NCI-H510A (cell line): ENCODE measurements around the gene CDK1.
A peak's percentile ranks its signal among the peaks of the same experiment; 100 is the strongest.

ENCODE experiments used
- DNase-seq: peaks from one replicate; lab custom pipeline; 2025; lab: John Stamatoyannopoulos, UW

CDK1 gene

DNA sequence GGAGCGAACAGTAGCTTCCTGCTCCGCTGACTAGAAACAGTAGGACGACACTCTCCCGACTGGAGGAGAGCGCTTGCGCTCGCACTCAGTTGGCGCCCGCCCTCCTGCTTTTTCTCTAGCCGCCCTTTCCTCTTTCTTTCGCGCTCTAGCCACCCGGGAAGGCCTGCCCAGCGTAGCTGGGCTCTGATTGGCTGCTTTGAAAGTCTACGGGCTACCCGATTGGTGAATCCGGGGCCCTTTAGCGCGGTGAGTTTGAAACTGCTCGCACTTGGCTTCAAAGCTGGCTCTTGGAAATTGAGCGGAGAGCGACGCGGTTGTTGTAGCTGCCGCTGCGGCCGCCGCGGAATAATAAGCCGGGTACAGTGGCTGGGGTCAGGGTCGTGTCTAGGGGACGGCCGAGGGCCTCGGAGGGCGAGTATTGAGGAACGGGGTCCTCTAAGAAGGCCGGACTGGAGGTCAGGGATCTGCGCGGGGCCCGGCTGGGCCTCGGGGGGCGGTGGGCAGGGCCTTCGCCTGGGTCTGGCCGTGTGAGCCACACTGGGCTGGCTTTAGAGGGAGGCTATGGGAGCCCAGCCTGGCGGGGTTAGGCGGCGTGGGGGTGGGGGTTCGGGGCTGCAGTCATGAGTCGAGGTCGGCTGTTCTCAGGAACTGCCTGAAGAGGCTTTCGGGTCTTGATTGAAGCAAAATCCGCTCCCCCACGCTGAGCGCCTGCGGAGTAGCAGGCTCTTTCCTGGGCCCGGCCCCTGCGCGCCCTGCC lies at the start of gene CDK1:
CDK1 (plus strand) TSS at position 265 of the 757 bp plus-strand sequence. CDS start 1,688 bp downstream, outside the sequence.
- peak; percentile 89 for DNase-seq

DNA sequence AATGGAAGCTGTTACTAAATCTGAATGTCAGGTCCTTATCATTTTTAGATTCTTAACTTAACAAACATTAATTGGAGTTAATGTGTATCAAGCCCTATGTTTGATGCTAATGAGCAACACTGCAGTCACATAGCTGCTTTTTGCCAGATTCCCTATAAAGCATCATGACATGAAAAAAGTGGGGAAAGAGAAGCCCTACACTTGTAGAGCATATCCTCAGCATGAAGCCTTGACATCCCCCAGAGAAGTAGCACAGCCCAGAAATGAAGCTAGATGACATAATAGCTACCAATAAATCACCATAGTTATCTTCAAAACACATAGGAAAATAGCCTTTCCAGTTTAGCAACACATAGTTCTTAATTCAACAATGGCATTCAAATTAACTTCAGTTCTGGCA lies 49.2 kb upstream of the CDK1 start:
- no peak for DNase-seq

DNA sequence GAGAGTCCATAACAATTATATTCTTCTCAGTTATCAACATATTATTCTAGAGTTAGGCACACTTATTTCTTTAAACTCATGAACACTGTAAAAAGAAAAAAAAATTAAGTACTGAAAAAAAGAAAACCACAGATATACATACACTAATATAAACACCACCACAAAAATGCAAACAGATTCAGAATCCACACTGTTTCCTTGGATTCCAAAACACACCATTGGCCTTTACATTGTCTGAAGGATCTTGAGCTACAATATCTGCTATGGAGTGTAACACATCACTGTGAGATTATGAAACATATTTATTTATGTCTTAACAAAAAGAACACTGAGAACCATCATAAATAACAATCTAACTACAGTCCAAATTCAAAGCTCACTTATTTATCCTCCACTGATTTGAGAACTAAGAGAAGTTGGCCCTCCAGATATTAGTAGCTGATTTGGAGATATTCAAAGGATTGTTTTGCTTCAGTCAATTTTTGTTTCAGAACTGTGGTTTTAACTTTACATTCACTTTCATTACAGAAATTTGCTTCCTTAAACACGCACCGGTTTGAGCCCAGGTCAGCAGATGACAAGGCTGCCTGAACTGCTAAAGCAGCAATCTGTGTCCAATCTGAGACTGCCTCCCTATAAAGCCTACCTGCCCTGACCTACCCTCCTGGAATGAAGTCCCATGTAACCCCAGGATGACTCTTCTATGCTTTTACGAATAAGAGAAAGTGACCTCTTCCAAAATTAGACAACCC lies 47.0 kb upstream of the CDK1 start:
- no peak for DNase-seq

DNA sequence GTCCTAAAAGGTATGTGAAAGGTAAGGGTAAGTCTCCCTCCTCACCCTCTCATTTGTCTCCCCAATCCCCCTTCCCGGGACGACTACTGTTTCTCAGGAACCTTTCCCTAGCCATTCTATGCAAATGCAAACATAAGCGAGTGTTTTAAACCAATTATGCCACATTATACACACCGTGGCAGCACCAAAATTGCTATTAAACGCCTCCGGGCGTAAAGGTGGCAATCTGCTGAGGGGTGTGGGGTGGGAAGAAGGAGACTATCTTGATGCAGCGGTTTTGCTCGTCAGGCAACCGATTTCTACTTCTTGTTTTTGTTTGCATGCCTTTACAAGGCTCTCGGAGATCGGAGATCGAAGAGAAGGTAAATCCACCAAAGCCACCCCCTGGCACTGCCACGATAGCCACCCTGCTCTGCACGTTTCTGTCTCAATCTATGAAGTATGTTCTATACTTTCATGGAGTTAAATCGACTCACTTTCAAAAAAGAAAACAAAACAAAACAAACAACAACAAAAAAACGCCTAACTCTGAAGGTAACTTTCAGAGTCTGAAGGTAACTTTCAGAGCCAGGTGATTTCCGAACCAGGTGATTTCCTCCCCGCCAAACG lies 46.0 kb upstream of the CDK1 start:
- DNase-seq: no peak

DNA sequence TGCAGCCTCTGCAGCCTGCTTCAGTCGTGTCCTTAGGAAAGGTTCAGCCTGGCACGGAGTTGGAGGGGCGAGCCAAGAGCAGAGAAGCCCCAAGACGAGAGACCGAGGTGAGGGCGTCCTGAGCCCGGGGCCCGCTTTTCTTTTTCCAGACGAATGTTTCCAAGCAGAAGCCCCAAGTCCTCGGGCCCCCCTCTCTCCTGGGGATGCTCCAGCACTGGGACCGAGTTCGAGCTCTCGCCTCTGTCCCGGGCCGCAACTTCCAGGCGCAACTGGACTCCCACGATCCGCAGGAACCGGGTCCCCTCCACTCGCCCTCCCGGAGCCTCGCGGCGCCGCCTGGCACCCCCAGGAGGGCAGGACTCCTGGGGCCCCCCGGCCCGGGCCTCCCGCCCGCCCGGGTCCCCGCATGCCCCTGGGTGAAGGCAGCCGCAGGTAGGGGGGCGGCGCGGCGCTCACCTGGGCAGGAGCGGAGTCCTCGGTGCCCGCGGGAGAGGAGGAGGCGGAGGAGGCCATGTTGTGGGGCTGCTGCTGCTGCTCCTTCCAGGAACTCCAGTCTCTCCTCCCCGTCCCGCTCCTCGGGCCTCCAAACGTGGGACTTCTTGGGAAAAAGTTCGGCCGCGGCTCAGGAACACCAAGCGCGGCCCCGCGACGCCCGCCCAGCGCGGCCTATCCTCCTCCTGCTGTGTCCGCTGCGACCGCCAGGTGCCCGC lies 45.3 kb upstream of the CDK1 start:
- DNase-seq: no peak

DNA sequence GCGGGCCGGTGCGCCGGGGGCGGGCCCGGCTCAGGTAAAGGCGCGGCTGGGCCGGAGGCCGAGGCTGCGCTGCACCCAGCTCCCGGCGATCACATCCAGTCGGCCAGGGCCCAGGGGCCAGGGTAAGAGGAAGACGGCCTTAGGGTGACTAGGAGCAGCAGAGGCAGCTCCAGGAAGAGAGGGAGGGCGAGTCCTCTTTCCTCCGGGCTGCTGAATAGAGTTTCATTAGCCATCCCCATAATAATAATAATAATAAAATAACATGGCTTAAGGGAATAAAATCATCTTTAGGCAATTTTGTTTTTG lies 44.8 kb upstream of the CDK1 start:
- peak; percentile 54 for DNase-seq

DNA sequence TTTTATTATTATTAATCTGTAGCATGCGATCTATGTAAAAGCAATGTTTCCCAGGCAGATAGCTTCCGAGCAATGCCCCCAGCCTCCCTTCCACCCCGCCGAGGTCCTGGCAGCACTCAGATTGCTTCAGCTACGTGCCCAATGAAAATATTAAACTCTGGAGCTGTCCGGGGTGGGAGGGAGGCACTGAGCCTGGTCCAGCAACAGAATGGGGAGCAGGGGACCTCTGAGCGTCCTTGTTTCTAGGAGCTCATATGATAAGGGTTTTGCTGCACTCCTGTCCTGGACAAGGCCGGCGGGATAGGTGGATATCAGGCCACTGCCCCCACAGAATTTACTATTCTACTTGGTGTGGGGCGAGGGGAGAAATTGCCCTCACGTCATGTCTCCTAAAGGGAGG lies 44.5 kb upstream of the CDK1 start:
- no peak for DNase-seq

DNA sequence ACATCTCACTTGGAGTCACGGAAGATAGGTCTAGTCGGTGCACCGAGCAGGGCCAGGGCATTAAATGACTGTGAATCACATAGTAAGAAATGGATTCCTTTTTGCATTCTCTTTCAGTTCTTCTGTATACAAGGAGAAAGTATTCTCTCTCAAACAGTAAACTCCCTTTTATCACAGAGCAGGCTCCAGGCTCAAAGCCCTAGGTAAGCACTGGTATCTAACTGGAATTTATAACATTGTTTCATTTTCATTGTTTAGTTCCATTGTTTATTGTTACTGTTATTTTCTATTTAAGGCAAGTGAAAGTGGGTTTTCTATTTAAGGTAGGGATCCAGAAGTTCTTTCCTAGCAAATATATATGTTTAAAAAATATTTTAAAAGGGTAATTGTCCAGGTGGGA lies 44.1 kb upstream of the CDK1 start:
- DNase-seq: no peak

DNA sequence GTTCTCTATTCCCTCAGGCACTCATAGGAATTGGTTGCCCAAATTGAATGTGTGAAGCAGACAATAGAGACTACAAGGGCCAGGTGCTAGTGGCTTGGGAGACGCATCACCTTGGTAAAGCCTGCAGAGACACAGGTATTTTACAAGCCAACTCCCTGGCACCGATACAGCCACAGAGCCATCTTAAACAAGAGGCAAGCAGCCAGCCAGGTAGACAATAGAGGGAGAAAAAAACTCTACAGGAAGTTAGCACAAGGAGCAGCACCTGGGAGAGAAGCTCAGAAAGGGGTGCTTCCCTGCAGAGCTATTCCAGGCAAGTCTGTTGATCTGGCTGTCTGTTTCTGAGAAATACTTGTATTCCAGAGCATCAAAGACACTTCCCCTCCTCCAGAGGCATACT lies 43.0 kb upstream of the CDK1 start:
- peak; percentile 12 for DNase-seq

DNA sequence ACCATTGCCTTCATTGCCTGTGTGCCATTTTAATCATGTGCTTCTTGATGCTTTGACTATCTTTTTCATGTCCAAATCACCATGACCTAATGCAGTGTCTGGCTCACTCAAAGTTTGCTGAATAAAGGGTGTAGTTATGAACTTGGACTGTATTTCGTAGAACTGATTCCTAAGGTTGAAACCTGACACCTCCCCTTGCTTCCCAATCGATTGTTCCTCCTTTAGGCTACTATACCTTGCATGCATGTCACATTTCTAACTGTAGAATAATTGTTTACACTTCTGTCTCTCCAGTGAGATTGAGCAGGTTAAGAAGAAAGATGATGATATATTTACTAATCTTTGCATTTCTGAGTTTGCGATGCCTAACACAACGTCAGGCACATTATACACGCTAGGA lies 41.0 kb upstream of the CDK1 start:
- DNase-seq: no peak

DNA sequence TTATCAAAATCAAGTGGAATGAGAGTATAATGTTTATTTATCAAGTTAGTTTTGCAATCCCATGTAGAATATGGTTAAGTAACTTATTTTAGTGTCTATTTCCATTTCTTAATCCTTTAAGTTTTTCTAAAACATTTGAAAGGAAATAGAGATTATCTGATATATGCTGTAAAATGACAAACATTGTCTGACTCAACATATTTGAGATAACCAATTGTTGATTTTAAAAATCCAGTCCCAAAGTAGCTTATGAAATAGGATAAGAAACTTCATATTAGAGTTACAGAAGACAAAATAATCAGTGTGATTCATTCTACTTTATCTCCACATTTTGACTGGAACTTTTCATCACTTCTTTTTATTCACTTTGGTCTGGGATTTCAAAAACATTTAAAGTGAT lies 38.7 kb upstream of the CDK1 start:
- DNase-seq: no peak

DNA sequence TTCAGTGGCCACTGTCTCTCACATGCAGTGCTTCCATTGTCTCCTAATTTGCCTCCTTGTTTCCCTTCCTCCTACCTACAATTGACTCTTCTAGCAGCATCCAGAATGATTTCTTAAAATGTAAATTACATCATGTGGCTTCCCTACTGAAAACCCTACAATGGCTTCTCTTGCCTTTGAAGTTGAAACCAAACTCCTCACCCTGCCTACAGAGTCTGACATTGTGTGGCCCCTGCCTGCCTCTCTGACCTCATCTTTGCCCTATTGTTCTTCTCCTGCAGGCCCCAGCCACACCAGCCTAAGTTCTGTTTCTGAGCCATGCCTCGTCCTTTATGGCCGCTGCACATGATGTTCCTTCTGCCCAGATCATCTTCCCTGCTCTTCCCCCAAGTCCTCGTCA lies 35.8 kb upstream of the CDK1 start:
- DNase-seq: no peak

DNA sequence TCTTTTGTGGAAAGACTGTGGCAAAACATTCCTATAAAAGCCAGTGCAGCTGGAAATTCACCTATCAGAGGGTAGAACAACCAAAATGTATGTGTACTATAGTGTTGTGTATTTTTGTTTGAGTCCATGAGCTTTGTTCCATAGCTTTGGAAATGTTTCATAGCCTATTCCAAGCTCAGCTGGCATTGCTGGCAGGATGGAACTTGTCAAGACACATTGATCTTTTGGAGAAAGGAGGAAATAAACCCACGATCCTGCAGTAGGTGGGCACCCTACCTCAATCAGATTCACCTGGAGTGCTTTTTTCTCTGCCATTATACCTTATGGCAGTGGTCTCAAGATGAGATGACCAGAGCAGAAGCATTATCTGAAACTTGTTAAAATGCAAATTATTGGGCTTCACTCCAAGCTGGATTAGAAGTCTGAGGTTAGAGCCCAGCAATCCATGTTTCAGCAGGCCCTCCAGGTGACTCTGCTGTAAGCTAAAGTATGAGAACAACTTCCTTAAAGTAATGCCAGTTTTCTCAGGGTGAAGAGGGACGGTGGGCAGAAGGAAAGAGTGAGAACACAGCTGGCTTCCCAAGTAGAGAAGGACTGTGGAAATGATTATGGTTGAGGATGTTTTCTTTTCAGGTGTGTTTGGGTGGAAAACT lies 30.3 kb upstream of the CDK1 start:
- no peak for DNase-seq

DNA sequence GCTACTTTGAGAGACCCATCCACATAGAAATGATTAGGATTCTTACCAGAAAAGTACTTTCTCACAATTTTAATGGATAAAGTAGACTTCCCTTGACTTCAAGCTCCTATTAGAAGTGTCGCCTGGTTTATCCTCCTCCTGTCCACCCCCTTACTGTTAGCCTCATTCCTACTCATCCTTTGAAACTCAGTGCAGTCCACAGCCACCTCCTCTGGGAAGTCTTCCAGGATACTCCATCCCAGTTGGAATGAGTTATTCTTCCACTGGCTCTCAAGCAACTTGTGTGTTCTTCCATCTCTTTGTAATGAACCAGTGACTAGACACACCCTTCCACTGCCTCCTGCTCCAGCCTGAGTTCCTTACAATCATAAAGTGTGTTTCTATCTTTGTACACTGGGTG lies 25.1 kb upstream of the CDK1 start:
- no peak for DNase-seq

DNA sequence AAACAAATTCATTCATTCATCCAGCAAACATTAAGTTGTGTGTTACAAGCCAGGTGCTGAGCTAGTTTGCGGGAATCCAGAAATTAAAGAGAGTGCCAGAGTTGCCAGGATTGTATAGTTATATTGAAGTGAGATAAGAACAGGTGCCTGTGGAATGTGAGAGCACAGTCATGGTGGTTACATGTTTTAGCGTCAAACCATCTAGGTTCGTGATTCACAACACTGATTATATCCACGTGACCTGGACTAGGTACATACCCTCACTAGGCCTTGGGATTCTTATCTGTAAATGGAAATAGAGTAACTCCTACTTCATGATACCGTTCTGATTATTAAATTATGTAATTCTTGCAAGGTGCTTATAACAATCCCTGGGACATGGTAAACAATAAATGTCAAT lies 24.5 kb upstream of the CDK1 start:
- DNase-seq: no peak

DNA sequence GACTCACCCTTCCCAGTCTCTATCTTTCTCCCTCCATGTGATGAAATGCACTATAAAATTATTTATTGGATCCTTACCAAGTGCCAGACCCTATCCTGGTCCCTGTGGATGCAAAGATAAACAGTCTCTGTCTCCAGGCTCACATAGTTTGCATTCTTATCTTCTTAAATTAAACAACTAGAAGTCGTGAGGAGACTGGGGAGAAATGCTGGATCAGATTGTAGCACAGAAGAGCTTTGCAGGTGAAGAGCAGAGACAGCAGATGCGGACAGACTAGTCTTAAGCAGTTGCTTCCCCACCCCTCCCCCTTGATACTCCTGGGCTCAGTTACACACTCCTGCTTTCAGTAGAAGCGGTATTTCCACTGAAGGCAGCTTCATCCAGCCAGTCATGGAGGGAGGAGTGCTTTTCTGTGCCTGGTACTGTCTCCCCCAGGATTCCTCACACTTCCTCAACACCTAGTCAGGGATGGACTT lies 20.8 kb upstream of the CDK1 start:
- no peak for DNase-seq

DNA sequence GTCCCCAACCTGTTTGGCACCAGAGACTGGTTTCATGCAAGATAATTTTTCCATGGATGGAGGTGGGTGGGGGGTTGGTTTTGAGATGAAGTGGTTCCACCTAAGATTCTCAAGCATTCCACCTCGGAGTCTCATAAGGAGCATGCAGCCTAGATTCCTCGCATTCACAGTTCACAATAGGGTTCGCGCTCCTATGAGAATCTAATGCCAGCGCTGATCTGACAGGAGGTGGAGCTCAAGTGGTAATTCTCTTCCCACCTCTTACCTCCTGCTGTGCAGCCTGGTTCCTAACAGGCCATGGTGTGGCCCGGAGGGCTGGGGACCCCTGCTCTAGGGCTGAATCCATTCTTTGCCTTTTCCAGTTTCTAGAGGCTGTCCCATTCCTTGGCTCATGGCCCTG lies 19.1 kb upstream of the CDK1 start:
- no peak for DNase-seq

DNA sequence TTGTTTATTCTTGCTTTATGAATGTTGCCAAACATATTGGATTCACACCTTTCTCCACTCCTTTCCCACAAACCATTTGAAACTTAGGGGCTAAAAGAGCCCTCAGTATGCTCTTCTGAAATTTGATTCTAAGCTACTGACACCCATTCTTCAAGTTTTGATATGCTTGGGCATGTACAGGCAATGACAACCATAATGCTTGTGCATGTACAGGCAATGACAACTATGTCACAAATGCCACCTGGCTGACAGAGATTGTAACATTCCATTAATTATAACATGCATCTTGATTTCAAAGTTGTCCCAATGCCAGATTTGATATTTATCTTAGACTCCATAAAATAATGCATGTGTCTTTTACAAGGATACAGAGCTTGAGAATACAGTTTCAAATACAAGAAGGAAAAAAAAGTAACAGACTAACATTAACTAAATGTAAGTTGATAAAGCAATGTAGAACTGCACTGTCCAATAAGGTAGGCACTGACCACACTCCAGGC lies 17.5 kb upstream of the CDK1 start:
- DNase-seq: no peak

DNA sequence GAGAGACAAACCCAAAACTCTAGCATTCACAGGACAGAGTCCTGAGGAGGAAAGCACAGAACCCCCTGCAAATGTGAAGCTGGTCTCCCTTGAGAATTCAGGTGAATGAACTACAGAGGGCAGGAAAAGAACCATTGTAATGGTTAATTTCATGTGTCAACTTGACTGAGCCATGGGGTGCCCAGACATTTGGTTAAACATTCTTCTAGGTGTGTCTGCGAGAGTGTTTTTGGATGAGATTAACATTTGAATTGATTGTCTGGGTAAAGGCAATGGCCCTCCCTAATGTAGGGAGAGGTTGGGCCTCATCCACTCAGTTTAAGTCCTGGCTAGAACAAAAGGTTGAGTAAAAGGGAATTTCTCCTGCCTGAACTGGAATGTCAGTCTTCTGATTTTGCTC lies 15.7 kb upstream of the CDK1 start:
- DNase-seq: no peak

DNA sequence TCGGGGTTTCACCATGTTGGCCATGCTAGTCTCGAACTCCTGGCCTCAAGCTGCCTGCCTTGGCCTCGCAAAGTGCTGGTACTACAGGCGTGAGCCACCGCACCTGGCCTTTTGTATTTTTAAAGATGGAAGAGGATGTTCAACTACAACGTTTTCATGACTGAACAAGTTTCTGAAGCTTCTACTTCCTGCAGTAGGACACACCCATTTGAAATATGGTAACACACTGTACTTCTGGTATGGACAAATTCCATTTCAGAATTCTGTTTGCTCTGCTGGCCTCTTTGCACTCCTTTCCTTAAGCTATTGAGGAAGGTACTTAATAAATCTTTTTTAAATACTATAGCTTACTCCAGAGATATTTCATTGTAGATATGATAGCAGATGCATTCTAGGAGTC lies 10.9 kb upstream of the CDK1 start:
- DNase-seq: no peak

DNA sequence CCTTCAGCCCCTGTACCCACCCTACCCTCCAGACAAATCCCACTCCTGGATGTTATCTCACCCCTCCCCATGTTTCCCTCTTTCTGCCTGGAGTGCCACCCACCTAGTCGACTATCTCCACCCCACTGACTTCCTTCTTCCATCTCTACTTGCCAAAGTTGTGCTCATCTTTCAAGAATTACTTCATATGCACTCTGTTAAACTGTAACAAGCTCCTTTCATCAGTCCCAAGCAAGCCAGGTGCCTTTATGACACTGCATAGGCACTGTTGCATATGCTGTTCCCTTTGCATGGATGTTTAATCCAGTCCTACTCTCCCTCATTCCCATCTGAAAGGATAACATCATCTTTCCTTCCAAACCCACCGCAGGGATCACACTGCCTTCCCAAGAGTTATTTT lies 8.9 kb upstream of the CDK1 start:
- no peak for DNase-seq

DNA sequence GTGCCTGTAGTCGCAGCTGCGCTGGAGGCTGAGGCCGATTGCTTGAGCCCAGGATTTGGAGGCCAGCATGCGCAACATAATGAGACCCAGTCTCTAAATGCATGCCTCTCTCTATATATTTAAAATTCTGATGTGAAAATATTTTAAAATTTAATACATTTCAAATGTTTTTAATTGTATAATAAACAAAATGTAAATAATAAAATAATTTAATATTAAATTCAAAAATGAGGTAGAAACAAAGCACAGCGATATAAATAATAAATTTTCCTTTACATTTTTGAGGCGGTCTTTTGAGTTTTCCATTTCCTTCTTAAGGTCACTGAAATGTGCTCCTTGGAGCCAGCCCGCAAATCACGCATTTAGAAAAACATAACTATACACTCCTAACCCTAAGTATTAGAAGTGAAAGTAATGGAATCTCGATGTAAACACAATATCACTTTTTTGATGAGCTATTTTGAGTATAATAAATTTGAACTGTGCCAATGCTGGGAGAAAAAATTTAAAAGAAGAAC lies 523 bp upstream of the CDK1 start:
- no peak for DNase-seq
